MG63 (cell line): ENCODE results near the gene CCDC179. TPM values are rescaled to one million over a fixed set of nuclear protein-coding genes. Genes with fewer than 3 reads are reported as not detected.
A peak's percentile ranks its signal among the peaks of the same experiment; 100 is the strongest.

Experiments
- DNase-seq: peaks from one replicate; pipeline ENCODE4 v3.0.0-alpha.2; 2020
- H3K27me3 ChIP-seq: fragments of 250-450 bp; sonication (Bioruptor Pico); 2 replicates; pipeline ENCODE4 v1.5.1; 2020; ENCODE audit warnings: mild to moderate bottlenecking, moderate library complexity
- H3K36me3 ChIP-seq: fragments of 250-450 bp; sonication (Bioruptor Pico); 2 replicates; pipeline ENCODE4 v1.5.1; 2020; ENCODE audit warnings: mild to moderate bottlenecking, moderate library complexity
- H3K4me3 ChIP-seq: fragments of 250-450 bp; sonication (Bioruptor Pico); 2 replicates; pipeline ENCODE4 v1.5.1; 2020; ENCODE audit warnings: mild to moderate bottlenecking, moderate library complexity
- H3K9me3 ChIP-seq: fragments of 250-450 bp; sonication (Bioruptor Pico); 2 replicates; pipeline ENCODE4 v1.5.1; 2020; ENCODE audit warnings: mild to moderate bottlenecking, moderate library complexity
- total RNA-seq: library from RNA; depleted of rRNA; stranded (reverse); fragments of >200 nt; shearing (Covaris generic); gene quantifications from 2 replicates; pipeline ENCODE4 v1.2.3, GENCODE V29; 2014; ENCODE audit warnings: low replicate concordance; rRNA removed

The CCDC179 gene
- total RNA-seq, 1 experiment from 2014 or later, result not detected

GRCh38 chr11:22829231-22830081 lies 30.8 kb downstream of the CCDC179 start, which contains the start of gene SVIP:
SVIP (minus strand) TSS chr11:22829801; CDS start chr11:22829748, 53 bp downstream.
- Histone ChIP-seq H3K27me3 (no peaks in the 10 kb centered on the region), H3K9me3 (no peaks in the 10 kb centered on the region), H3K4me3 (peak within 1 kb of the TSS; percentile 79), H3K36me3 (no peaks in the 10 kb centered on the region)
- peak; percentile 80 for DNase-seq

DNA sequence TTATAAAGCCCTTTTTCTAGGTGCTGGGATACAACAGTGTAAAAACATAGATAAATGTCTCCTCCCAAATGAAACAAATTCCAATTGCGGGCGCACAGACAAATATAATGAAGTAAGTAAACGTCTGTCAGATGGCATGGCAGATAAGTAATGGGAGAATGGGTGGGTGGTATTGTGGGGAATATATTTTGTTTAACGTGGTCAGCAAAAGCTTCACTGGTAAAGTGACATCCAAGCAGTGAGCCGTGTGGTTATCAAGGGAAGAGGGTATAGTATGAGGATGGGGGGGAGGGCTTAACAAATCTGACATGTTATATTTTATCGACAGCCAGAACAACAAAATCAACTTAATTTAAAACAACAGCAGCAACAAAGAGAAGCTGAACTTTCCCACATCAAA lies 31.9 kb downstream of the CCDC179 start:
- no peaks in the 10 kb centered on the region for H3K36me3 ChIP-seq
- H3K27me3 ChIP-seq, result no peaks in the 10 kb centered on the region
- H3K4me3 ChIP-seq, result peak overlapping the region; percentile 79
- no peaks in the 10 kb centered on the region for H3K9me3 ChIP-seq
- DNase-seq, result no peak

GRCh38 chr11:22822203-22822602 lies 38.1 kb downstream of the CCDC179 start:
- DNase-seq, result no peak
- Histone ChIP-seq H3K36me3 (no peaks in the 10 kb centered on the region), H3K9me3 (no peaks in the 10 kb centered on the region), H3K27me3 (no peaks in the 10 kb centered on the region), H3K4me3 (no peak overlapping the region)

GRCh38 chr11:22809893-22810292 lies 50.4 kb downstream of the CCDC179 start:
- Histone ChIP-seq H3K27me3 (no peaks in the 10 kb centered on the region), H3K9me3 (peaks cover 2% of the 10 kb centered on the region; the same call in 1 of the 2 replicates), H3K4me3 (no peak overlapping the region), H3K36me3 (no peaks in the 10 kb centered on the region)
- no peak for DNase-seq

DNA sequence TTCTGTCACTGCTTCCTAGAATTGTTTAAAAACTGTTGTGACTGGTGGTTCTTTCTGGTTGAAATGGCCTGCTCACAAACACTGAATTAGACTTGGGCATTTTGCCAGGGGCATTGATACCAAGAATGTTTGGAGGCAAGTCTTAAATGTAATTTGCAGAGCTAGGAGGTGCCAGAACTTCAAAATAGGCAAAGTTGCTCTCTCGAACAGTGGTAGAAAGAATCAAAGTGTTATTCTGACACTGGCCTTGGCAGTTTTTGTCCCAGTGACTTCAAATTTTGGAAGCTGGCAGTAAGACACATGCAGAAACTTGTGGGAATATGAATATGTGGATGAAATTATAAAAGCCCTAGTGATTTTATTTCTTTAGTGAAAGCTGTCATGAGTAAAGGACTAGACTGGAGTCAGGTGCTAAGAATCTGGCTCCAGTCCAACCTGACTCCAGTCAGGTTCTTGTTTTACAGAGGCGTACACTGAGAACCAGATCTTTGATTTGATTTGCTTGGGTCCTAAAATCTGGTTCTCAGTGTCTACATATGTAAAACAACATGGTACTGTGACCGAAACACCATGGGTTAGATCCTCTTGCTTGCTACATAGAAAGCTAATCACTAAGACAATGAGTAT lies 51.6 kb downstream of the CCDC179 start:
- DNase-seq, result no peak

GRCh38 chr11:22807855-22808570 lies 52.3 kb downstream of the CCDC179 start:
- DNase-seq, result no peak
- Histone ChIP-seq H3K4me3 (no peak overlapping the region), H3K9me3 (peaks cover 2% of the 10 kb centered on the region; the same call in 1 of the 2 replicates), H3K36me3 (no peaks in the 10 kb centered on the region), H3K27me3 (no peaks in the 10 kb centered on the region)

More for the DNA sequence above, 51.6 kb downstream of the CCDC179 start:
- Histone ChIP-seq H3K9me3 (peaks cover 2% of the 10 kb centered on the region; the same call in 1 of the 2 replicates), H3K27me3 (no peaks in the 10 kb centered on the region), H3K4me3 (no peak overlapping the region), H3K36me3 (no peaks in the 10 kb centered on the region)

DNA sequence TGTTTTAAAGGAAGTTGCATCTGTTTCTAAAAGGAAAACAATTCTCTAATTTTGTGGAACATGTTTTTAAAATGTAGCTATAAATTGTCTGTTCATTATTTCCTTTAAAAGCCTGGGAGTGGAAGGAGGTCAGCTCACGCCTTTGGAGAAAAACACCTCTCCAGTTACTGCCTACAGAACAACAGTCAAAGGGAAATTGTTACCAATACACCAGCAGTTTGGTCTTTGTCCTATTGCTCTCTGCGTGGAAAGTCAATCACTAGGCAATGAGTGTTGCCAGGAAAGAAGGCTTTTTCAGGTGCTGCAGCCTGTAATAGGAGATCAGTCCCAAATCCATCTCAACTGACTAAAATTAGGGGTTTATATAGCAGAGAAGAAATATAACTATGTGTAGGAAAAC lies 52.9 kb downstream of the CCDC179 start:
- no peak overlapping the region for H3K4me3 ChIP-seq
- H3K9me3 ChIP-seq, result peaks cover 2% of the 10 kb centered on the region; the same call in 1 of the 2 replicates
- no peaks in the 10 kb centered on the region for H3K36me3 ChIP-seq
- DNase-seq, result no peak
- no peaks in the 10 kb centered on the region for H3K27me3 ChIP-seq

- Histone ChIP-seq H3K27me3 (no peaks in the 10 kb centered on the region), H3K4me3 (no peak overlapping the region), H3K36me3 (no peaks in the 10 kb centered on the region)
Measured at GRCh38 chr11:22802861-22803260, 57.4 kb downstream of the CCDC179 start.

DNA sequence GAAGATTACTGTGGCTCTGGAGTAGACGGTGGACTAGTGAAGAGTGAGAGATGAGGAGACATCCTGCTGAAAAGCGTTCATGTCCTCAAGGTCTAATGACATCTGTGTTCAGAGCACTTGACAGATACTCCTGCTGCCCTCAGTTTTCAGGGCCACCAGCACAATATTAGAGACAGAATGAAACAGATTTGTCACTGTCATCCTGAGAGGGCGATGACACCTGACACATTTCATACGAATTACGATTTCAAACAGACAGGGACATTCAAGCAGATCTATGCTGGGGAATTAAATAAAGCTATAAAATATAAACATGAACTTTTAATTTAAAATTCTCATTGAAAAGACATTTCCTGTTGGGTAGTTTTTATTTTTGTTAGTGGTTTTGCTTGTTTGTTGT lies 59.8 kb downstream of the CCDC179 start:
- Histone ChIP-seq H3K4me3 (no peak overlapping the region), H3K27me3 (no peaks in the 10 kb centered on the region), H3K36me3 (no peaks in the 10 kb centered on the region), H3K9me3 (no peaks in the 10 kb centered on the region)
- no peak for DNase-seq

More at GRCh38 chr11:22802861-22803260, 57.4 kb downstream of the CCDC179 start:
- no peaks in the 10 kb centered on the region for H3K9me3 ChIP-seq
- no peak for DNase-seq

DNA sequence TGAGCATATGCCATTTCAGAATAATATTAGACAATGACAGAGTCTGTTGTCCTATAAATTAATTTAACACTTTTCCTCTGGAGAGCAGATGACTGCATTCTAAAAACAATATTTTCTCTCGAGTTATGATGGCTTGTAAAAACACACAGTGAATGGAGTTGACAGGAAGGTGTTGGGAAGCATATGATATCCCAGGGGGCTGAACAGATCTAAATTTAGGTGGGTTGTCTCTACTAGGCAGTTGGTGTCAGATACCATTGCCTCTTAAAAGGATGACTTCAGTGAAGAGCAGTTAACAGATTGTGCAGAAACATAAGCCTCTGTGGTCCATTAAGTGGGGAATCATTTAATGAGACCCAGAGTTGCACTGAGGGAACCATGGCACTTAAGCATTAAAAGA lies 61.4 kb downstream of the CCDC179 start:
- Histone ChIP-seq H3K36me3 (no peaks in the 10 kb centered on the region), H3K4me3 (no peak overlapping the region), H3K9me3 (no peaks in the 10 kb centered on the region), H3K27me3 (no peaks in the 10 kb centered on the region)
- no peak for DNase-seq

- Histone ChIP-seq H3K27me3 (no peaks in the 10 kb centered on the region), H3K36me3 (no peaks in the 10 kb centered on the region), H3K9me3 (no peaks in the 10 kb centered on the region), H3K4me3 (no peak overlapping the region)
- no peak for DNase-seq
Measured at GRCh38 chr11:22797047-22797446, 63.2 kb downstream of the CCDC179 start.

Other genes with a start within 250 kb of the CCDC179 start
- gene FANCF, start 234.7 kb downstream of the CCDC179 start, total RNA-seq, result 11.4 and 11.7 TPM in 2 replicates
- gene GAS2, start 193.9 kb downstream of the CCDC179 start, total RNA-seq, result not detected in 2 replicates
- 4.2 and 23.0 TPM in 2 replicates for gene SVIP, start 30.7 kb downstream of the CCDC179 start, total RNA-seq